Stimulated activated CD4-positive, alpha-beta T cell treated with anti-CD3 and anti-CD28 coated beads, TNF-alpha, amount 100 ng/mL, for 4 hours (primary cell): ENCODE data around the gene HCFC2.
"Not testable (repeated sequence)": the region's sequence is repeated elsewhere in the genome, so short reads cannot be mapped to it uniquely, and the experiment has no call there.

Source experiments
- DNase-seq, 3 experiments: peaks; one replicate each; pipeline ENCODE4 v3.0.0-alpha.2; 2020; ENCODE audit warnings: low read depth in 3 of 3

HCFC2 gene

DNA sequence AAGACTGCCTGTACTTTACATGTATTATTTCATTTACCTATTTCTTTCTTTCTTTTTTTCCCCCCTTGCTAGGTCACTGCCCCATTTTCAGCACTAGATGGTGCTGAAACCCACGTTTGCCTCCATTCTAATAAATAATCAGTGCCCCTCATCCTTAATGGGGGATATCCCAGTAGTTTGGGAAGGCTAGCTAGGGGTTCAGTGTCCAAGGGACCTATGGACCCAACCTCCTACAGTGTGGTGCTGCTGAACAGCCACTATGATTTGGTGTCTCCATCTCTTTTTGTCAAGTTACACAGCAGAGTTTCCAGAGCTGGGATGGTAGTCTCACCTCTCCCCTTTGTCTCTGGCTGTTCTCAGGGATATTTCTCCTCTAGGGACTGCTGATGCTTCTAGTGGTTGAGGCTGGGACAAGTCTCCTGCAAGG, 6.5 kb upstream of the HCFC2 start:
- DNase-seq, result no peak

DNA sequence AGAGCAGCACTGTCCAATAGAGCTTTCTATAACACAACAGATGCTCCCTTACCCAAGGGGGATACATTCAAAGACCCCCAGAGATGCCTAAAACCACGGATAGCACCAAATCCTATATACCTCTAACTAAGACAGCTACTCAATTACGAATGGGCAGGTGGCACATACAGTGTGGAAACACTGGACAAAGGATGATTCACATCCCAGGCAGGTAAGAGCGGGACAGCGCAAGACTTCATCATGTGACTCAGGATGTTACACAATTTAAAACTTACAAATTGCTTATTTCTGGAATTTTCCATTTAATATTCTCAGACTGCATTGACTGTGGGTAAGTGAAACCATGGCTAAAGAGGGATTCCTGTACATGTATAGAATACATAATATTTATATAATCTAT, 5.5 kb upstream of the HCFC2 start:
- DNase-seq, result no peak

DNA sequence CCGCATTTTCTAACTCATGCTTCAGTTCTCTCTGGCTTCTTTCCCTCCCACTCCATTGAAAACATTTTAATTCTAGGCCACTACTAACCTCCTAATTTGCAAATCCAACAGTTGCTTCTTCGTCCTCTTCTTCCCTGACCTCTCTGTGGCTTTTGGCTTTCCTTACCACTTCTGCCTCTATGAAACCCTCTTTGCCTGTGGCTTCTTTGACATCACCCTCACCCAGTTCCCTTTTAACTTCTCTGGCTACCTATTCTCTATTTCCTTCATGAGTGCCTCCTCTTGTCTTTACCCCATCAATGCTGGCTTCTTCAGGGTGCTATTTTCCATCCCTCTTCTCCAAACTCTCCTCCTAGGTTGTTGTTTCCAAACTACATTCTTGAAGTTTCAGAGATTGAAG, 4.4 kb upstream of the HCFC2 start:
- no peak for DNase-seq

- no peak for DNase-seq
Measured at GRCh38 chr12:104060791-104061190, 3.5 kb upstream of the HCFC2 start.

DNA sequence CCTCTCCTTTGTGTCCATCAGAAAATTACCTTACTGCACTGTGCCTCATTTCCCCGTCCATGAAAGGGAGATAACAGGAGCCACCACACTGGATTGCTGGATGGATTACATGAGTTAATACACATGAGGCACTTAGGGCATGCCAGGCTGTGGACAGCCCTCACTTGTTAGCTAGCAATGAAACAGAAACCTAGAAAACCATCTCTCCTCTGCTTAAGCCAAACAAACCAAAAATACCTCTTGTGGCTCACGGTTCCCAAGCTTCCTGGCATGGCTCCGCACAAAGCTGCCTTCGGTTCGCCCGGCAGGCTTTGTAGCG, 660 bp upstream of the HCFC2 start:
- no peak for DNase-seq

DNA sequence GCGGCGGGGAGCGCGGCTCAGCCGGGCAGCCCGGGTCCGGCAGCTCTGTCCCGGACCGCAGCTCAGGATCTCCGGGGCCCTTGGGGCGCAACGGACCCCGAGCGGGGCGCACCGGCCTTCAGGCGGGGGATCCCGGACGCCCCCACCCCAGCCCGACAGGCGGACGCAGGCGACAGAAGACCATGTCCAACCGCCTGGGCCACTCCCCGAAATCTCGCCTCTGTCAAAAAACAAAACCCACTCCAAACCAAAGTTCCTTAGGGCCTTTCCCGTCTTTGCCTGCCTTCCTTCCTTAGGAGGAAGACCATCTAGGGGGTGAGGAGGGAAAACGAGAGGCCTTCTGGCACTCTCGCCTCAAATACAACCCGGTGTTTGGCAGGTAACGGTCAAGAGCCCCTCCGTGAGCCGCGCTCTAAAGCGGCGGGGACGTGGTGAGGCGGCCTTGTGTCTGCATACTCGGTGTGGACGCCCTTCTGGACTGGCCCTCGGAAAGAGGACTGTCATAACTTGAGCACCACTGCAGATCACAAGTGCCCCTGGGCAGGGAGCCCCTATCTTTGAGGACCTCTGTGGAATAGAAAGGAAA, 604 bp downstream of the HCFC2 start:
- DNase-seq, result no peak

GRCh38 chr12:104072099-104072498, 7.8 kb downstream of the HCFC2 start:
- DNase-seq, result no peak

DNA sequence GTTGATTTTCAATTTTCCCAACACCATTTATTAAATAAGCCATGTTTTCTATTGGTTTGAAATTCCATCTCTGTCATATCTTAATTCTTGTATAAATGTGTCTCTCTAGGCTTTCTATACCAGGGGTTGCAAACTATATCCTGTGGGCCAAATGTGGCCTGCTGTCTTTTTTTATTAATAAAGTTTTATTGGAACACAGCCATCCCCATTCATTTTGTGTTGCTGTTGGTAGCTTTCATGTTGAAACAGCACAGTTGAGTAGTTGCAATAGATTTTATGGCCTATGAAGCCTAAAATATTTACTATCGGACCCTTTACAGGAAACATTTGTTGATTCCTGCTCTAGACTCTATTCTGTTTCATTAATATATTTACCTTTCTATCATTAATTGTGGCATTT, 9.4 kb downstream of the HCFC2 start:
- DNase-seq, result no peak

DNA sequence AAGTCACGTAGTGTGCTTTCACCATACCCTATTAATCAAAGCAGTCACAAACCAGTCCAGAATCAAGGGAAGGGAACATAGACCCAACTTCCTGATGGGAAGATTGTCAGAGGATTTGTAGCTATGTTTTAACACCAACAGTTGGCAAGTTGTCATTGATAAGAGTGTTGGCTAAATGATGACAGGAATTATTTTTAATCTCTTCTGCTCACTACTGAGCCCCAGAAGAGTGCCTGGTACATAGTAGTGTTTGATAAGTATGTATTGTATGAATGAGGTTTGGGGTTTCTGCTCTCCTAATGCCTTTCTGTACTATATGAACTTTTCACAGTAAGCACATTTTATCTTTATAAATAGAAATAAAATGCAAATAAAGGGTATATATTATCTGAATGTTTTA, 14.7 kb downstream of the HCFC2 start:
- DNase-seq, result no peak

- no peak for DNase-seq
Measured at GRCh38 chr12:104080764-104081163, 16.4 kb downstream of the HCFC2 start.

- no peak for DNase-seq
Measured at GRCh38 chr12:104083769-104084475, 19.6 kb downstream of the HCFC2 start.

GRCh38 chr12:104090685-104091084, 26.4 kb downstream of the HCFC2 start:
- no peak for DNase-seq

GRCh38 chr12:104091136-104091535, 26.8 kb downstream of the HCFC2 start:
- DNase-seq, result no peak

GRCh38 chr12:104094284-104094683, 30.0 kb downstream of the HCFC2 start:
- no peak for DNase-seq

DNA sequence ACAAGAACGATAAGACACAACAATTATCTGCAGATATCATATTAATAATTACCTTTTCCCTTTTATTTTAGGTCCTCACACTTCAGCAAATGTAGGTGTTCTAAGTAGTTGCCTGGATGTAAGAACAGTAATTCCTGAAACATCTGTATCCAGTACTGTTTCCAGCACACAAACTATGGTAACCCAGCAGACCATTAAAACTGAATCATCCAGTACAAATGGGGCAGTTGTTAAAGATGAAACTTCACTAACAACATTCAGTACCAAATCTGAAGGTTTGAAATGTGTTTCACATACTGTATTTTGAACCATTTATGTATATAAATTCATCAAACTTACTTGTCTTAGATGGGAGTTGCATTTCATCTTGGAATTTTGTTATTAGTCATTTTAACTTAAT, 31.0 kb downstream of the HCFC2 start:
- no peak for DNase-seq

DNA sequence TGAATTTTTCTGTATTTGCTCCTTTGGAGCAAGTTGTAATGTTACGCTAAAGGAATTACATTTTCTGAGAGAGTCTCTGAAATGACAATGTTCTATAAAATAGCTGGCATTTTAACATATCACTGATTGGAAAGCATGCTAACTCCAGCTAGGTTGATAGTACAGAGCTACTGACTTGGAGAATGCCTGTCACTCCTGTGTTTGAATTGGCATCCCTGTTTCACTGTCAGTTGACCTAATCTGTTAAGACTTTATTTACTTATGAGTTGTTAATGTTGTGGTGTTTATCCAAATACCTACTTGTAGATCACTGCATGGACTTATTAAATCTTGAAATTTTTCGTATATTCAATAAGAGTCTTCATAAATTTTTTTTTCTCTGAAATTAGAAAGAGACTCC, 33.6 kb downstream of the HCFC2 start:
- no peak for DNase-seq

DNA sequence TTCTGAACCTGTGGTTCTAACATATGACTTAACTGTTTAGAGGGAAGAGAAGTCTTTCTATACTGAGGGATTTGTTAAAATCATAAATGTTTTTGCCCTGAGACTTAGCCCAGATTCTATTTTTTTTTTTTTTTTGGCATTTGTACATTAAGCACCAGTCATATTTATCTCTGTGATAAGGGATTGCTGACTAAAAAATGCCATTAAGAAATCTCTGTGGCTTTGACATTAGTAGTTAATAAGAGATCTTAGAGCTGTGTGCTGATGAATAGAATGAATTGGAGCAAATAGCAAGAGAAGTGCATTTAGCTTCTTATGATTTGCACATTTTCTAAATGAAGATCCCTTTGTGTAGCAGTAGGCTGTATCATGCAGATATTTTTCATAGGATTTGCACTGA, 41.1 kb downstream of the HCFC2 start:
- no peak for DNase-seq

DNA sequence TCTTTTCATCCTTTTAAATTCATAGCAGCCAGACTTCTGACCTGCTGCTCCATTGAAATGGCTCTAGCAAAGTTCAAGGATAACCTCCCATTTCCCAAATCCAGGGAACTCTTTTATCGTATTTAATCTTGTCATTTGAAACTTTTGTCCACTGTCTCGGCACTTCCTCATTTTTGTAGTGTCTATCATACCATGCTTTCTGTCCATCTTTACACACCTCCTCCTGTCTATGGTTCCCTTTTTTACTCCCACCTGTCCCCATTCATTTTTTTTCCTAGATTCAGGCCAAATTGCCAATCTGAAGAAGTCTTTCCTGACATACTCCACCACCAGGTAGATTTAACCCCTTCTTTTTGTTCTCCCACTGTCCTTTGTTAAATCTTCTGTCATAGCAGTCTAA, 42.6 kb downstream of the HCFC2 start:
- DNase-seq, result no peak

- DNase-seq, result peak; percentile 75 to 82 (median 77)
Measured at GRCh38 chr12:104108755-104109445, 44.6 kb downstream of the HCFC2 start.

DNA sequence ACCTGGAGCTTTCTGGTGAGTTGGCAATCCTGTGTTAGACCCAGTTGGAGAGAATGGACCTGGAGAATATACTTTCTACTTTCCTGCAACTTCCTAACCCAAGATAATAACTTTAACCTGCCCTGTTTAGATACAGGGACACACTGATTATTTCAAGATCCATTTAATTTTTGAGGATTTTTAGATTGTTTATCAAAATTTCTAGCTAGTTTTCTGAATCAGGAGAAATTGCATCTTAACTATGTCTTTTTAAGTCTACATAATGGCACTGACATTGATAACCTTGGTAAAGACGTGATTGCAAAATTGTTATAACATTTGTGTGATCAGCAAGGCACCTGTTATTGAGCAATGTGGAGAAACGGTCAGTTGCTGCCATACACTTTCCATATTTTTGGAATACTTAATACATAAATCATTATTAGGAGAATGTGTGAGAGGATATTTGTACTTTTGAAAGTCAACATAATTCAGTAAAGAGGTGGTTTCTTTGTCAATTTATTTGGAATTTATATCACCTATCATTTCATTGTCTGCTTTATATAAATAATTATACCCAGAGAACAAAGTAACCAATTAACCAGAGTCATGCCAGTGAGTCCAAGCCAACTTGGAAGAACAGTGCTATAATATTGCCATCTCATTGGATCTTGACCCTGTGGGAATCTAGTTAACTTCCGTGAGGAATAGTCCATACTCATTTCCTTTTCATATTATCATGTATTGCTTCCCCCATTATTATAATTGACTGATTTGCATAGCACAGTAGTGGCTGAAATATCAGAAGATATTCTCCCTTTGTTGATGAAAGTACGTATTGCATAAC, 45.3 kb downstream of the HCFC2 start:
- no peak for DNase-seq

GRCh38 chr12:104114834-104115586, 50.7 kb downstream of the HCFC2 start:
- not testable (repeated sequence) for DNase-seq

GRCh38 chr12:104115587-104115975, 51.2 kb downstream of the HCFC2 start:
- DNase-seq, result no peak
